Adrenal gland (tissue), 12 donors: ENCODE results near the gene ANKRD45. TPM values are rescaled to one million over a fixed set of nuclear protein-coding genes. Genes with fewer than 3 reads are reported as not detected.

Source experiments
- DNase-seq, 7 donors: peaks; one replicate each; pipeline ENCODE4 v3.0.0-alpha.2; 2019 to 2020
- H3K27ac ChIP-seq, 5 donors: fragments of 200-600 bp; sonication (generic) in 4 of 5; 1 replicate in 3 of 5; 2 replicates in 2 of 5; pipeline versions ENCODE4 v1.5.1 to v1.8.0; 2016 to 2020; ENCODE audit warnings: mild to moderate bottlenecking in 1 of 5
- H3K27me3 ChIP-seq: fragments of 200-600 bp; 2 replicates; pipeline ENCODE4 v1.8.0; 2021
- H3K36me3 ChIP-seq, 2 donors: fragments of 200-600 bp; replicated peaks in 1 of 2; 1 replicate in 1 of 2; 2 replicates in 1 of 2; pipeline versions ENCODE4 v1.5.1 to v1.8.0; 2018 to 2022
- H3K4me1 ChIP-seq, 2 donors: fragments of 200-600 bp; replicated peaks in 1 of 2; 1 replicate in 1 of 2; 2 replicates in 1 of 2; pipeline versions ENCODE4 v1.5.1 to v1.8.0; 2018 to 2021
- H3K4me3 ChIP-seq, 4 donors: fragments of 200-600 bp; sonication (generic) in 3 of 4; one replicate each; pipeline ENCODE4 v1.5.1; 2016 to 2018
- H3K9me3 ChIP-seq, 3 donors: fragments of 200-600 bp; sonication (generic) in 1 of 3; replicated peaks in 1 of 3; 1 replicate in 2 of 3; 2 replicates in 1 of 3; pipeline versions ENCODE4 v1.5.1 to v1.8.0; 2016 to 2021
- CTCF ChIP-seq, 6 experiments: fragments of 450-650 bp in 4 of 6; fragments of 200-600 bp in 2 of 6; sonication (generic) in 1 of 6; IDR thresholded peaks; 1 replicate in 5 of 6; 2 replicates in 1 of 6; pipeline versions ENCODE4 v1.5.1 to v1.8.0; 2016 to 2021; ENCODE audit warnings: antibody characterized with exemption in 6 of 6, mild to moderate bottlenecking in 2 of 6, moderate library complexity in 1 of 6
- POLR2A ChIP-seq, 2 donors: fragments of 450-650 bp; IDR thresholded peaks; one replicate each; pipeline ENCODE4 v1.6.1; 2017; ENCODE audit warnings: antibody characterized with exemption in 2 of 2, mild to moderate bottlenecking in 2 of 2, moderate library complexity in 1 of 2
- WGBS, 4 donors: extraction: QIAGEN DNeasy Blood & Tissue Kit in 2 of 4; methylation state at CpG; one replicate each; pipeline versions ENCODE4 v1.1.5 to v1.1.7; 2013 to 2017; 5-methylcytosine and 5-hydroxymethylcytosine counted together
- intact Hi-C, 2 donors: fragments of 100-400 bp; cut with DNase I; formaldehyde crosslinking; loops; one replicate each; pipeline versions ENCODE4 v1.14.1 to v1.15.0; 2022 to 2023
- polyA plus RNA-seq, 3 donors: library from polyadenylated mRNA; stranded (reverse); fragments of 200-250 nt in 2 of 3; fragments of 350-450 nt in 1 of 3; fragmentation: Illumina TruSeq in 1 of 3; extraction: RNeasy Lipid Tissue Mini Kit (QIAGEN cat#74804) in 1 of 3; gene quantifications; one replicate each; pipeline ENCODE4 v1.2.3, GENCODE V29; 2013 to 2014
- total RNA-seq, 9 donors: library from RNA; depleted of rRNA in 4 of 9; stranded (reverse); fragments of >200 nt in 4 of 9; fragments of 120-200 nt in 1 of 9; fragmentation: NEBNext Ultra II Directional in 1 of 9; extraction: Animal tissue kit (Norgen Biotek cat#: 25700) in 1 of 9; gene quantifications; one replicate each; pipeline versions ENCODE4 v1.1.0 to v1.2.4, GENCODE V29; 2013 to 2023
- donor health status: healthy with polysubstance abuse.
- donor health status: Bipolar disorder and iron deficiency.
- donor health status: DM: yes; HTN: yes; CAD: no.
- donor health status: DM: no; HTN: no; CAD: no.
- donor health status: DM: no; HTN: no; CAD: no.
- donor health status: DM: yes; HTN: yes; CAD: no.

The ANKRD45 gene
- total and polyA plus RNA-seq, 12 donors = 0.41 to 2.3 (median 0.76) TPM; not detected in 2

- no peaks in the 10 kb centered on the region for H3K9me3 ChIP-seq
- no peak for DNase-seq
- no peaks in the 10 kb centered on the region for H3K4me1 ChIP-seq
- H3K27ac ChIP-seq = no peak overlapping the region
- WGBS, 4 donors = 36 to 51% (median 40%) methylated on average over 1 of the region's 1 CpG
- no peaks in the 10 kb centered on the region for H3K27me3 ChIP-seq
- no peak overlapping the region for H3K4me3 ChIP-seq
- TF ChIP-seq POLR2A (IDR thresholded peaks at IDR 0.05) (no peak), CTCF (IDR thresholded peaks at IDR 0.05) (no peak)
- H3K36me3 ChIP-seq = no peaks in the 10 kb centered on the region
- intact Hi-C loops = no loop called here
These were observed 79.1 kb downstream of the ANKRD45 start for GRCh38 chr1:173590557-173590956.

- Histone ChIP-seq H3K4me1 (no peaks in the 10 kb centered on the region), H3K27me3 (no peaks in the 10 kb centered on the region), H3K4me3 (no peak overlapping the region), H3K27ac (no peak overlapping the region), H3K9me3 (no peaks in the 10 kb centered on the region), H3K36me3 (no peaks in the 10 kb centered on the region)
- intact Hi-C loops = no loop called here
- TF ChIP-seq POLR2A (IDR thresholded peaks at IDR 0.05) (no peak), CTCF (IDR thresholded peaks at IDR 0.05) (no peak)
- WGBS, 4 donors = 47 to 63% (median 55%) methylated on average over 1 of the region's 1 CpG
- no peak for DNase-seq
These were observed 88.1 kb downstream of the ANKRD45 start for GRCh38 chr1:173581383-173582079.

- 61 to 79% (median 70%) methylated on average over 3 of the region's 3 CpGs for WGBS, 4 donors
- H3K4me3 ChIP-seq = no peak overlapping the region
- no peaks in the 10 kb centered on the region for H3K27me3 ChIP-seq
- intact Hi-C loops = no loop called here
- H3K27ac ChIP-seq = no peak overlapping the region
- H3K9me3 ChIP-seq = no peaks in the 10 kb centered on the region
- no peaks in the 10 kb centered on the region for H3K36me3 ChIP-seq
- no peaks in the 10 kb centered on the region for H3K4me1 ChIP-seq
- DNase-seq = no peak
- TF ChIP-seq CTCF (IDR thresholded peaks at IDR 0.05) (no peak), POLR2A (IDR thresholded peaks at IDR 0.05) (no peak)
These were observed 89.0 kb downstream of the ANKRD45 start for GRCh38 chr1:173580658-173581057.

- Histone ChIP-seq H3K4me3 (no peak overlapping the region), H3K27me3 (no peaks in the 10 kb centered on the region), H3K27ac (no peak overlapping the region), H3K9me3 (no peaks in the 10 kb centered on the region), H3K36me3 (no peaks in the 10 kb centered on the region), H3K4me1 (no peaks in the 10 kb centered on the region)
- TF ChIP-seq CTCF (IDR thresholded peaks at IDR 0.05) (no peak), POLR2A (IDR thresholded peaks at IDR 0.05) (no peak)
- no peak for DNase-seq
- WGBS, 4 donors = 82 to 94% (median 83%) methylated on average over 3 of the region's 3 CpGs
- intact Hi-C loops = no loop called here
These were observed 89.6 kb downstream of the ANKRD45 start for GRCh38 chr1:173580071-173580470.
